NB4 (cell line): ENCODE results near the gene ENOX1.

Experiments used
- POLR2A ChIP-seq: IDR thresholded peaks from 2 replicates; pipeline ENCODE4 v1.6.1; 2011; ENCODE audit warnings: mild to moderate bottlenecking; ENCODE audit not compliant: insufficient read length; ENCODE audit errors: extremely low read depth
- TF ChIP-seq, protein P1 (sequence below): IDR thresholded peaks from one replicate; pipeline ENCODE4 v1.5.1; 2012; ENCODE audit warnings: low read depth, low read length
- TF ChIP-seq, protein P2 (sequence below): IDR thresholded peaks from 2 replicates; pipeline ENCODE4 v1.6.1; 2011; ENCODE audit warnings: low read depth, low read length

DNA sequence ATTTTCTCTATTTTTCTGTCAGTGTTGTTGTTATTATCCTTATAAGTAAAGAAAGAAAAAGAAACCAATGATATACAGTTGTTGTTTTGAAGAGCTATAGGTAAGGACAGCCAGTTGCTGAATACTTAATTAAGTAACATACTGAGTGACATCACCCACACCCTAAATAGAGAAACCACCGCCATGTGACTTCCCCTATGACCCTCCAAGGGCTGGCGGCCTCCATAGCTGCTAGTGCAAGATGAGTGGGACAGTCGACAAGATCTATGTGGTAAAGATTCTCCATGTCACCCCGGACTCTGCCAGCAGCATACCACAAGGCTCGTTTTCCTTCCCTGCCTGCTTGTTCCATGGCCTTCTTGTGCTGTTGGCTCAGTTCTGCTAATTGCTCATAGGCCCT lies 542.3 kb downstream of the ENOX1 start:
- TF ChIP-seq, protein P1, sequence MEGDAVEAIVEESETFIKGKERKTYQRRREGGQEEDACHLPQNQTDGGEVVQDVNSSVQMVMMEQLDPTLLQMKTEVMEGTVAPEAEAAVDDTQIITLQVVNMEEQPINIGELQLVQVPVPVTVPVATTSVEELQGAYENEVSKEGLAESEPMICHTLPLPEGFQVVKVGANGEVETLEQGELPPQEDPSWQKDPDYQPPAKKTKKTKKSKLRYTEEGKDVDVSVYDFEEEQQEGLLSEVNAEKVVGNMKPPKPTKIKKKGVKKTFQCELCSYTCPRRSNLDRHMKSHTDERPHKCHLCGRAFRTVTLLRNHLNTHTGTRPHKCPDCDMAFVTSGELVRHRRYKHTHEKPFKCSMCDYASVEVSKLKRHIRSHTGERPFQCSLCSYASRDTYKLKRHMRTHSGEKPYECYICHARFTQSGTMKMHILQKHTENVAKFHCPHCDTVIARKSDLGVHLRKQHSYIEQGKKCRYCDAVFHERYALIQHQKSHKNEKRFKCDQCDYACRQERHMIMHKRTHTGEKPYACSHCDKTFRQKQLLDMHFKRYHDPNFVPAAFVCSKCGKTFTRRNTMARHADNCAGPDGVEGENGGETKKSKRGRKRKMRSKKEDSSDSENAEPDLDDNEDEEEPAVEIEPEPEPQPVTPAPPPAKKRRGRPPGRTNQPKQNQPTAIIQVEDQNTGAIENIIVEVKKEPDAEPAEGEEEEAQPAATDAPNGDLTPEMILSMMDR, result no peak
- TF ChIP-seq POLR2A, result no peak
- TF ChIP-seq, protein P2, sequence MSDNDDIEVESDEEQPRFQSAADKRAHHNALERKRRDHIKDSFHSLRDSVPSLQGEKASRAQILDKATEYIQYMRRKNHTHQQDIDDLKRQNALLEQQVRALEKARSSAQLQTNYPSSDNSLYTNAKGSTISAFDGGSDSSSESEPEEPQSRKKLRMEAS, result no peak
